Natural killer cell treated with Interleukin-12 subunit alpha and Interleukin-12 subunit beta and Interleukin-15 and Interleukin-18, amount 100 ng/mL, for 72 hours (primary cell): ENCODE data around the gene CDKN2AIP. TPM values are rescaled to one million over a fixed set of nuclear protein-coding genes. Genes with fewer than 3 reads are reported as not detected.
A peak's percentile ranks its signal among the peaks of the same experiment; 100 is the strongest.
"Not testable (repeated sequence)": the region's sequence is repeated elsewhere in the genome, so short reads cannot be mapped to it uniquely, and the experiment has no call there.

Source experiments
- ATAC-seq, 2 donors: fragments of 150-1000 bp; cut with Tn5 transposase in 1 of 2; sonication (Bioruptor Pico), chemical (Tn5 transposase) in 1 of 2; 2 replicates each; pipeline ENCODE4 v1.10.0; 2021
- DNase-seq: peaks from one replicate; pipeline ENCODE4 v3.0.0; 2022; ENCODE audit warnings: low spot score
- H3K27ac Mint-ChIP-seq, 2 donors: 1 replicate in 1 of 2; 2 replicates in 1 of 2; pipeline ENCODE4 v1.8.0; 2022; ENCODE audit warnings: mixed read lengths in 2 of 2, mild to moderate bottlenecking in 1 of 2, moderate library complexity in 1 of 2
- H3K27me3 Mint-ChIP-seq, 2 donors: 1 replicate in 1 of 2; 2 replicates in 1 of 2; pipeline ENCODE4 v1.8.0; 2022; ENCODE audit warnings: mixed read lengths in 2 of 2
- H3K36me3 Mint-ChIP-seq: one replicate; pipeline ENCODE4 v1.8.0; 2022; ENCODE audit warnings: mixed read lengths
- H3K4me1 Mint-ChIP-seq, 2 donors: 1 replicate in 1 of 2; 2 replicates in 1 of 2; pipeline ENCODE4 v1.8.0; 2022; ENCODE audit warnings: low read depth in 2 of 2, mixed read lengths in 2 of 2, mild to moderate bottlenecking in 1 of 2
- H3K4me3 Mint-ChIP-seq: one replicate; pipeline ENCODE4 v1.8.0; 2022; ENCODE audit warnings: mixed read lengths
- H3K9me3 Mint-ChIP-seq: 2 replicates; pipeline ENCODE4 v1.8.0; 2022; ENCODE audit warnings: mixed read lengths
- total RNA-seq, 2 donors: library from RNA; stranded (reverse); gene quantifications; one replicate each; pipeline ENCODE4 v1.2.3, GENCODE V29; 2022

Gene CDKN2AIP
- total RNA-seq, 2 donors from 2014 or later, result 22.0 to 22.7 TPM

DNA sequence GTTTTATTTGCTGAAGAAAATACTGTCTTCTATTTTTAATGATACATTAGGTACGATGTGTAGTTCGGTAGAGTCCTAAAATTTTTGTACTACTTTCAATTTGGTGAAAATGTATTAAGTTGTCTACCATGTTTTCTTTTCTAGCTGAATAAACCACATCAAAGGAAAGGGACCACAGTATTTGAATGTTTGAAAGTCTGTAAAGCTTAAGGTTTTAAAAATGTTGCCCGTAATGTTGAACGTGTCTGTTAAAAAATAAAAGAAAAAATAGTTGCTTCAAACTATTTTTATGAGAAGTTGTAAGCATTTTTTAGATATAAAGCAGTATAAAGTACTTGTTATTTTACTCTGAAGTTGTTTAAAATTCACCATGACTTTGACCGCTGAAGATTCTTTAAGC lies 3.2 kb downstream of the CDKN2AIP start:
- peaks cover 28 to 33% of the 10 kb centered on the region in 2 donors for H3K4me1 Mint-ChIP-seq
- peak overlapping the region; percentile 92 for H3K4me3 Mint-ChIP-seq
- no peaks in the 10 kb centered on the region for H3K27me3 Mint-ChIP-seq
- ATAC-seq (no peak), DNase-seq (no peak)
- no peaks in the 10 kb centered on the region for H3K9me3 Mint-ChIP-seq
- peaks cover 30% of the 10 kb centered on the region for H3K36me3 Mint-ChIP-seq
- peak overlapping the region; percentile 55 to 99 for H3K27ac Mint-ChIP-seq

DNA sequence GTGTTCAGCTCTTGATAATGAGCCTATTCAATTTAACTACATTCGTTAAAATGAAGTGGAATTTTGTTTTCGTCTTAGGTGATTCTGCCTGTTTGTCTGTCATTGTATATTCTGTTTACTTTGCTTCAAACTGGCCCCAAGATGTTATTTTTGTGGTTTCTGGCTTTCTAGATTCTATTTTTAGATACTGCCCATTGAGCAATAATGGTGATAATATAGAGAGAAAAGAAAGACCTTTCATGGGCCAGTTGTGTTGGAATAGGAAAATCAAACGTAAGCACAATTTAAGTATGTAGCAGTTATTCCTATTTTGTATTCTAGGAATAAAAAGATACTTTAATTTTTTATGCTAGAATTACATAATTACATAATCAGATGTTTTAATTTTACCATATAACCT lies 4.0 kb downstream of the CDKN2AIP start:
- Mint-ChIP-seq H3K9me3 (no peaks in the 10 kb centered on the region), H3K27ac (peak overlapping the region; percentile 55 to 99), H3K36me3 (peaks cover 30% of the 10 kb centered on the region), H3K27me3 (no peaks in the 10 kb centered on the region), H3K4me3 (peak overlapping the region; percentile 50), H3K4me1 (peaks cover 28 to 33% of the 10 kb centered on the region in 2 donors)
- no peak for DNase-seq
- ATAC-seq, result no peak

DNA sequence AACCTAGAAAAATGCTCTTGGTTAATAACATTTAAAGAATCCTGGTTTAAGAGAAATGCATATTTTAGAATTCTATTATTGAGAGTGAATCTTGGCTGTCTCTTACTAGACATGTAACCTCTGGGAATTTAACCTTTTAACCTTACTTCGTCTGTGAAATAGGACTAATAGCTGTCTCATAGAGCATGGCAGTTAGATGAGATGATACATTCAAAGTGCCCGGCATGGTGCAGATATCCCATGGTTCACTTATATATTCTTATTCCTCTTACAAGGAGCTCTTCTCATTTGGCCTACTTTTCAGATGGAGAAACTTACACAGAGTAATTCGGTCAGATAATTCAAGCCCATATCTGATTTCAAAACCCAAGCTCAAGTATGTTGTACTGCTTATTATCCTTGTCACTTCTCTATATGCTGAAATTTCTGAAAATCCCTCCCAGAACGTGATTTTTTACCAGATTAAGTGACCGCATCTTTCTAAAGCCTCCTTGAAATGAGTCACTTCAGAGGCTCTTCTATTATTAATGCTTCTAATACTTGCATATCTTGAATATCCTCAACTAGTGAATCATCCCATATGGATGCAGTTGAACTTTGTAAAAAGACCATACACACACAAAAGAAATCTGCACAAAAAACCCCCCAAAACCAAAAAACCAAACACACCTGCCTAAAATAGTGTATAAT lies 4.9 kb downstream of the CDKN2AIP start:
- DNase-seq (no peak), ATAC-seq (no peak)
- peaks cover 30% of the 10 kb centered on the region for H3K36me3 Mint-ChIP-seq
- H3K9me3 Mint-ChIP-seq, result no peaks in the 10 kb centered on the region
- H3K4me3 Mint-ChIP-seq, result no peak overlapping the region
- no peaks in the 10 kb centered on the region for H3K27me3 Mint-ChIP-seq
- H3K4me1 Mint-ChIP-seq, result peaks cover 28 to 33% of the 10 kb centered on the region in 2 donors
- H3K27ac Mint-ChIP-seq, result peak overlapping the region in 1 of 2 donors; percentile 60

DNA sequence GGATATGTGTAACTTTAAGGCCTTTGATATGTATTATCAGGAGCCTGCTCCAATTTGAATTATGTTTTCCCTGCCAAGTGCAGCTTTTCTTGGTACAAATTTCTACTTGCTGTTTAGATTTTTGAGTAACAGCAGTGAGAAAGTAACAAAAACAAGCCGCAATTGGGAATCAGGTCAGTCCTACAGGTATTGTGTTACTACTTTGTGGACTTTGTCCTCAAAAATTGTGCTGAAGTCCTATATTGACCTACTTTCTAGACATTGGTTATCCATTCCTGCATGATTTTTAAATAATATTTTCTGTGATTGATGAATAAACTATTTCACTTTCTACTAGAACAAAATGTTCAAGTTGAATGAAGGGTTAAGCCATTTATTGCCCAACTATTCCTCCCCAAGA lies 5.7 kb downstream of the CDKN2AIP start:
- H3K4me1 Mint-ChIP-seq, result peaks cover 27 to 33% of the 10 kb centered on the region in 2 donors
- peaks cover 30% of the 10 kb centered on the region for H3K36me3 Mint-ChIP-seq
- no peak overlapping the region for H3K27ac Mint-ChIP-seq
- no peaks in the 10 kb centered on the region for H3K9me3 Mint-ChIP-seq
- ATAC-seq (no peak), DNase-seq (no peak)
- H3K4me3 Mint-ChIP-seq, result no peak overlapping the region
- H3K27me3 Mint-ChIP-seq, result no peaks in the 10 kb centered on the region

DNA sequence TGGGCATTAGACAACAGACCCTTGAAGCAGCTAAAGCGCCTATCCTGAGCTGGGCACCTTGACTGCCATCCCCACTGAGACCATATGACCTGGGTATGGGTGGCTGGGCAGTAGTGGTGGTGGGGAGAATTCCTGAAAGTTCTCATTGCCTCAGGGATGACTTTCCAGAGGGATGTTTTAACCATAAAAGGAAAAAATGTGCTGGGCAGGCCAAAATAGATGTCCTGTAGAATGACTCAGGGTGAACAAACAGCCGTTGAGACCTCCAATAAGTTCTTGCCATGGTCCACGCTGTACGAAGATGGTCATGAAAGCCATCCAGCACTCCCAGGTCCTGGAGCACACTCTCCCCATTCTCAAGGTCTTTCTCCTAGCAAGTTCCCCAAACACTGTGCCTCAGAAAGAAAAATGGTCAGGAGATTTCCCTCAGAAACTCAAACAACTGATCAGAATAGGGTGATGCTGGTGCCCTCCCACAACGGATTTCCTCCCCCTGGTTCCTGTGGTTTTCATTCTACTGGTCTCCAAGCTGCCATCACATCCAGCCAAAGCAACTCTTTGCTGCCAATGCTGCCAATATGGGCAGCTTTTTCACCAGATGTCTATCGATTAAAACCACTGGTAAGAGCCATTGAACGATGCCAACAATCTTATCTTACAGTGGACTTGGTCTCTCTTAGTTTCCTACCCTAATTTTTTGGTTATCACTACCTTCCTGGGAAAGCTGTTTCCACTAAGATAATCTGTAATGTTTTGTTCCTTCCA lies 11.2 kb downstream of the CDKN2AIP start:
- H3K4me1 Mint-ChIP-seq, result peaks cover 9 to 13% of the 10 kb centered on the region in 2 donors
- peak overlapping the region; percentile 10 to 57 for H3K27ac Mint-ChIP-seq
- peak overlapping the region; percentile 36 for H3K4me3 Mint-ChIP-seq
- no peaks in the 10 kb centered on the region for H3K9me3 Mint-ChIP-seq
- no peaks in the 10 kb centered on the region for H3K27me3 Mint-ChIP-seq
- no peak for DNase-seq
- no peaks in the 10 kb centered on the region for H3K36me3 Mint-ChIP-seq
- ATAC-seq, result no peak

DNA sequence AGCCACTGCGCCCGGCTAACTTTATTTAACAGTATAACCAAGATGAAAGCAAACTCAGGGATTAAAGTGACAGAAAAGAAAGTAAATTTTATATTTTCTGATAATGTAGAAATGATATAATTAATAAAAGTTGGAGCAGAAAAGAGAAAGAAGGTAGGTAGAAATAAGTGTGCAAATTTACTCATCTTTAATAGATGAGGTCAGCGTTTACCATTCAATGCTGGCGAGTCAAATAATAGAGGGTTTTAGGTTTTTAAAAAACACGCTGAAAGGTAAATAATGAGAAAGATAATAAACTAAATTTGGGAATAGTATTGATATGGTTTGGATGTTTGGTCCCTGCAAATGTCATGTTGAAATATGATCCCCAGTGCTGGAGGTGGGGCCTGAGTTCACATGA lies 13.6 kb downstream of the CDKN2AIP start:
- no peak for ATAC-seq
- H3K27me3 Mint-ChIP-seq, result no peaks in the 10 kb centered on the region
- H3K4me3 Mint-ChIP-seq, result no peak overlapping the region
- H3K36me3 Mint-ChIP-seq, result no peaks in the 10 kb centered on the region
- H3K4me1 Mint-ChIP-seq, result peaks cover 9 to 13% of the 10 kb centered on the region in 2 donors
- no peak for DNase-seq
- no peak overlapping the region for H3K27ac Mint-ChIP-seq
- no peaks in the 10 kb centered on the region for H3K9me3 Mint-ChIP-seq

DNA sequence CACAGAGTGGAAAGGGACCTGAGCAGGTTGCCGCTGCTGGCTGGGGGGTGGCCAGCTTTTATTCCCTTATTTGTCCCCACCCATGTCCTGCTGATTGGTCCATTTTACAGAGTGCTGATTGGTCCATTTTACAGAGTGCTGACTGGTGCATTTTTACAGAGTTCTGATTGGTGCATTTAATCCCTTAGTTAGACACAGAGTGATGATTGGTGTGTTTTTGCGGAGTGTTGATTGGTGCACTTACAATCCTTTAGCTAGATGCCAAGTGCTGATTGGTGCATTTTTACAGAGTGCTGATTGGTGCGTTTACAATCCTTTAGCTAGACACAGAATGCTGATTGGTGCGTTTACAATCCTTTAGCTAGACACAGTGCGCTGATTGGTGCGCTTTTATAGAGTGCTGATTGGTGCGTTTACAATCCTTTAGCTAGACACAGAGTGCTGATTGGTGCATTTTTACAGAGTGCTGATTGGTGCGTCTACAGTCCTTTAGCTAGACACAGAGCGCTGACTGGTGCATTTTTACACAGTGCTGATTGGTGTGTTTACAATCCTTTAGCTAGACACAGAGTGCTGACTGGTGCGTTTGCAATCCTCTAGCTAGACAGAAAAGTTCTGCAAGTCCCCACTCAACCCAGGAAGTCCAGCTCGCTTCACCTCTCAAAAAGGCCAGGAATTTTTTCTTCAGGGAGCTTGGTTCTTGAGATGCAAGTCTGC lies 19.6 kb downstream of the CDKN2AIP start:
- H3K27ac Mint-ChIP-seq, H3K36me3 Mint-ChIP-seq, ATAC-seq, DNase-seq, H3K27me3 Mint-ChIP-seq, H3K4me1 Mint-ChIP-seq, H3K9me3 Mint-ChIP-seq, H3K4me3 Mint-ChIP-seq: not testable (repeated sequence)

DNA sequence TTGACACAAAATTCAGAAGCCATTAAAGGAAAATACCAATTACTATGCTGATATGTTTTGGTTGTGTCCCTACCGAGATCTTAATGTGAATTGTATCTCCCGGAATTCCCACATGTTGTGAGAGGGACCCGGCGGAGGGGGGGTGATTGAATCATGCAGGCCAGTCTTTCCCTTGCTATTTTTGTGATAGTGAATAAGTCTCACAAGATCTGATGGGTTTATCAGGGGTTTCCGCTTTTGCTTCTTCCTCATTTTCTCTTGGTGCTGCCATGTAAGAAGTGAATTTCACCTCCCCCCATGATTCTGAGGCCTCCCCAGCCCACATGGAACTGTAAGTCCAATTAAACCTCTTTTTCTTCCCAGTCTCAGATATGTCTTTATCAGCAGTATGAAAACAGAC lies 21.4 kb downstream of the CDKN2AIP start:
- not testable (repeated sequence) for H3K9me3 Mint-ChIP-seq, H3K4me3 Mint-ChIP-seq, H3K4me1 Mint-ChIP-seq, ATAC-seq, H3K36me3 Mint-ChIP-seq, DNase-seq, H3K27ac Mint-ChIP-seq, H3K27me3 Mint-ChIP-seq

DNA sequence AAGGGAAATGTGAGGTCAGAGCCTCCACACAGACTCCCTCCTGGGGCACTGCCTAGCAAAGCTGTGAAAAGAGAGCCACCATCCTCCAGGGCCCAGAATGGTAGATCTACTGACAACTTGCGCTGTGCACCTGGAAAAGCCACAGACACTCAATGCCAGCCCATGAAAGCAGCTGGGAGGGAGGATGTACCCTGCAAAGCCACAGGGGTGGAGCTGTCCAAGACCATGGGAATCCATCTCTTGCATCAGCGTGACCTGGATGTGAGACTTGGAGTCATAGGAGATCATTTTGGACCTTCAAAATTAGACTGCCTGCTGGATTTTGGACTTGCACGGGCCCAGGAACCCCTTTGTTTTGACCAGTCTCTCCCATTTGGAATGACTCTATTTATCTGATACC lies 22.8 kb downstream of the CDKN2AIP start:
- Mint-ChIP-seq H3K4me3 (no peak overlapping the region), H3K36me3 (no peaks in the 10 kb centered on the region), H3K9me3 (peaks cover 2% of the 10 kb centered on the region), H3K4me1 (no peaks in the 10 kb centered on the region), H3K27ac (no peak overlapping the region), H3K27me3 (no peaks in the 10 kb centered on the region)
- DNase-seq, result no peak
- ATAC-seq, result no peak

DNA sequence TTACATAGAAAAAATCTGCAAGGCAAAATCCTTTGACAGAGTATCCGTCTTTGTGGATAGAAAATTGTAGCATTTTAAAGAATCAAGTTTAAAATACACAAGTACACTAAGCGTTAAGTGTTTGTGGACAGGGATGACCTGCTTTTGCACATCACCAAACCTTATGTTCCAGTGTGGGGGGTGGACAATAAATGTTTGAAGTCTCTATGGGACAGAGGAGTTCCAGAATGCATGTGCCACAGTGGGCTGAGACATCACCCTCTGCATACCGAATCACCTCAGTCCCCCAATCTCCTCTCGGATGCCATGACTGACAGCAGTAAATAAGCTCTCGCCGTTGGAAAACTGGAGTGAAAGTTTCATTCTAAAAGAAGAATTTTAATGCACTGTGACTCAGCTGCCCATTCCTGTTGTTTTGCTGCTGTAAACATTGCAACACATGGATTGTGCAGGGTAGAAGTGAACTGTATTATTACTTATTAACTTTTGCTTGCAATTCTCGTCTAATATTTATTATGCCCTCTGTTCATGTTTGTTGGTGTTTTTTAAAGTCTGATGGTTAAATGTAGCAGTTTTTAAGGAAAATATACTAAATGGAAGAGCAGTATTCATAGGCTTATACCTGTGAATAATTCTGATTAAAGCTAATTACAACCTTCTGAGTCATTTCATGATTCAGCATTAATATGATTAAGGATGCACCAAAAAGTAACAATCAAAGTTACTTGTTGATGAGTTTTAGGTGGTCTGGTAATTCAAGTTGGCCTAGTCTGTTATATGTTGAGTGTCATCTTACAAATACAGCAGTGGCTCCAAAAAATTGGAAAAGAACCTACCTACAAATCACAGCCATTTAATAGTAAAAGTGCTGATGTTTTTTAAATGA lies 24.0 kb downstream of the CDKN2AIP start:
- peaks cover 2% of the 10 kb centered on the region for H3K9me3 Mint-ChIP-seq
- H3K4me1 Mint-ChIP-seq, result no peaks in the 10 kb centered on the region
- ATAC-seq, result no peak
- no peak for DNase-seq
- H3K36me3 Mint-ChIP-seq, result no peaks in the 10 kb centered on the region
- H3K4me3 Mint-ChIP-seq, result no peak overlapping the region
- no peak overlapping the region for H3K27ac Mint-ChIP-seq
- H3K27me3 Mint-ChIP-seq, result no peaks in the 10 kb centered on the region

DNA sequence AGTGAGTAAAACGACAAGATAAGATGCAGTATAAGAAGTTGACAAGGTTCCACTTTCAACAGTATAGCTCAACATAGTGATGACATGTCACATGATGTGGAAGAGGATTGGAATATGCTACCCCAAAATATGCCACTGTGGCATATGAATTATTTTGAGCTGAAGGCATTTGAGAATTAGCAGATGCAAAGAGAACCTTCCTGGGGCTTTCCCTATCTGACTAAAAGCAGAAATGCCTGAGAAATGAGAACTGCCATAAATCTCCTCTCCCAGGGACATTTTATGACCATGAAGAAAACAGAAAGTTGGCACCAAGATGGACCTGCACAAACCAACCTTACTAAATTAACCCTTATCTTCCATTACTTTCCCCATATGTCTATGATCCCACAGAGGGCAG lies 24.8 kb downstream of the CDKN2AIP start:
- Mint-ChIP-seq H3K9me3 (no peaks in the 10 kb centered on the region), H3K4me1 (no peaks in the 10 kb centered on the region), H3K27me3 (no peaks in the 10 kb centered on the region), H3K4me3 (no peak overlapping the region), H3K27ac (no peak overlapping the region), H3K36me3 (no peaks in the 10 kb centered on the region)
- no peak for DNase-seq
- no peak for ATAC-seq

DNA sequence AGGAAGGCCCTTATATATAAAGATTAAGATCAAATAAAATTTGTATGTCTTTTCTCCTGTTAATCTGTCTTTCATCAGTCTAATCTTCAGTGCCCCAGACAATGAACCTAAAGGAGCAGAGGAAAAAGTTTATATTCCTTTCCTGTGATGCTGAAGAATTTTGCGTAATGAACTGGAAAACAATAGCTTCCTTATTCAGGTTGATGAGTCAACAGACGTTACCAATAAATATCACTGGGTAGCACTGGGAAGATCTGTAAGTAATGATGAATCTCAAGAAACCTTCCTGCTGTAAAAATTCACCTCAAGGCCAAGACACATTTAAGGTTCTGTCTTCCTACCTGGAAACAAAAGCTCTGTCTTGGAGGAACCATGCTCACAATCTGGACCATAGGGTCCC lies 25.5 kb downstream of the CDKN2AIP start:
- Mint-ChIP-seq H3K4me1 (no peaks in the 10 kb centered on the region), H3K27ac (no peak overlapping the region), H3K27me3 (no peaks in the 10 kb centered on the region), H3K4me3 (no peak overlapping the region), H3K9me3 (no peaks in the 10 kb centered on the region), H3K36me3 (no peaks in the 10 kb centered on the region)
- no peak for DNase-seq
- no peak for ATAC-seq

DNA sequence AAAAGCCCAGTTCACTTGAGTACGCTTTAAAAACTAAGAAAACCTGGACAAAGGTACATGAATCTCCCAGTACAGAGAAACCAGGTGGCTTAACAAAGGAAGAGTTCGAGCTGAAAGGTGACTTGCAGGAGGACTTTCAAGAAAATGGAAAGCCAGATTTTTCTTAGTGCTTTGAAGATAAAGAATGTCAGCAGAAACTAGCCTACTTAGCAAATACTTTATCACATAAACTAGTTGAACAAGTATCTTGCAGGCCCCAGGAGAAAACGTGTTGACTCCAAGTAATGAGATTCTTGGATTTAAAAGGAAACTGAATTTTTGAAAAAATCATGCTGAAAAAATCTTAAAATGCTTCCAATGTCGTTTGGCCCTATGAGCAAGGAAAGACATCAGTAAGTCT lies 26.4 kb downstream of the CDKN2AIP start:
- Mint-ChIP-seq H3K27ac (no peak overlapping the region), H3K4me3 (no peak overlapping the region), H3K27me3 (no peaks in the 10 kb centered on the region), H3K4me1 (no peaks in the 10 kb centered on the region), H3K9me3 (no peaks in the 10 kb centered on the region), H3K36me3 (no peaks in the 10 kb centered on the region)
- ATAC-seq (no peak), DNase-seq (no peak)
